Urothelium cell line (cell line): Measurements from ENCODE around the gene PTGER3.
"Not testable (repeated sequence)": the region's sequence is repeated elsewhere in the genome, so short reads cannot be mapped to it uniquely, and the experiment has no call there.

Experiments used
- DNase-seq: peaks from one replicate; pipeline ENCODE4 v3.0.0; 2011; ENCODE audit warnings: low spot score, mixed read lengths
- FAIRE-seq: peaks from 2 replicates; lab custom pipeline; 2011; peaks lifted over from hg19 to GRCh38; lab: Jason Lieb, UNC

The PTGER3 gene

DNA sequence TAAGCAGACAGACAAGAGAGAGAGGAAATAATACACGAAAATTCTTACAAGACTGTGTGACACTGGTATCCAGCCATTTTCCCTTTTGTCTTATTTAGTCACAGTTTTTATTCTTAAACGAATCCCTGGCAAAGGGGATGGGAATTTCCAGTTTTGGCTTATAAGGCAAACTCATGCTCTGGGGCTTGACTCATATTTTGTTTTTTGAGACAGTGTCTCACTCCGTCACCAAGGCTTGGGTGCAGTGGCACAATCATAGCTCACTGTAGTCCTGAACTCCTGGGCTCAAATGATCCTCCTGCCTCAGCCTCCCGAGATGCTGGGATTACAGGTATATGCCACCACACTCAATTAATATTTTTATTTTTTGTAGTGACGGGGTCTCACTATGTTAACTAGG is 31.9 kb downstream of the PTGER3 start:
- FAIRE-seq (no peak), DNase-seq (no peak)

GRCh38 chr1:71014178-71014579 is 33.4 kb downstream of the PTGER3 start:
- DNase-seq (no peak), FAIRE-seq (no peak)

GRCh38 chr1:71002709-71003475 is 44.7 kb downstream of the PTGER3 start:
- DNase-seq = no peak
- no peak for FAIRE-seq

DNA sequence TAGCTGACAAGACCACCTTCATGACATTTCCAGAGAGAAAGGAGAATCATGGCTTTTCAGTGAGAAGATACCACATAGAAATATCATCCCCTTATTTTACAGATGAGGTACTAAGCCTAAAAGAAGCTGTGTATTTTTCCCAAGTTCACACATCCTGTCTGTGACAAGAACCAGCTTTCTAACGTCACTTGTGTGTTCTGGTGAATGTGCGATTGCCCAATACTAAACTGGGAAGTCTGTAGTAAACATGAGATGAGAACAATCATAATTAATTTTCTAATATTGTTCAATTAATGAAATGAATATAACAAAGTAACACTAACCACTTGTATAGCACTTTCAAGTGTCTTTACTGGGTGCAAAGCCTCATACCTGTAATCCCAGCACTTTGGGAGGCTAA is 46.0 kb downstream of the PTGER3 start:
- DNase-seq (no peak), FAIRE-seq (no peak)

- FAIRE-seq (no peak), DNase-seq (no peak)
Observed at GRCh38 chr1:70997793-70998192, 49.8 kb downstream of the PTGER3 start.

DNA sequence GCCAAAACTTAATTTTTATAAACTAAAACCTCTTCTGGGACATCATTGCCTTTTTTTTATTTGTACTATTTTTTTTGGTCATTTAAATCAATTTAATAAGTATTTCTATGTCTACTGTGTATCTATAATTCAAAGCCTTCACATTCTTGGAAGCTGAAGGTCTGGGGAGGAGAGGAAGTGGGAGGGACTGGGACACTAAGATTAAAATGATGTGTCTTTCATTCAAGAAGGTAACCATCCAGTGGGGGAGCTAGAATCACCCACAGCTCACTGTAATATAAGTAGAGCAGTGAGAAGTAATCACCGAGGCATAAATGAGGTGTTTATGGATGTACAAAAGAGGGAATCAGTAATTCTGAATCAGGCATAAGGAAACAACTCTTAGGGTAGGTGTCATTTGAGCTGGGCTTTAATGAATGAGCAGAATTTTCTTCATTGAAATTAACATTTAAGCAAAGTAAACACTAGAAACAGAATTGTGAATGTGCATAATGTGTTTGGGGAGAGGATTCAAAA is 52.8 kb downstream of the PTGER3 start:
- DNase-seq (no peak), FAIRE-seq (no peak)

DNA sequence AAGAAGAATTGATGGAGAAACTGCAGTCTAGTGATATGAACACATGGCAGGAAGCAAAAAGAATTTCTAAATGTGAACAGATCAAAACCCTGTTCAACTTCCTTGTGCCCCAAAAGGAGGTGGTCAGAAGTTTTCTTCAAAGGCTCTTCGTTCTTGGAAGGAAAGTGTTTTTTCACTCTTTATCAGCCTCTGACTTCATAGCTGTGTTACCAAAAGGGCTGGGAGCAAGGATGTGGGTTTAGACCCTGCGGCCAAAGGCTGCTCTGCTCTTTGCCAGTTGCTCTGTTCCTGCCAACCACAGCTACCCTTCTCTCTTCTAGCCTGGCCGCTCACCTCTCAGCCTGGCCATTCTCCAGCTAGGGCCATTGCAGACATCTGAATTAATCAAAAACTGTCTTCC is 53.8 kb downstream of the PTGER3 start:
- no peak for DNase-seq
- no peak for FAIRE-seq

DNA sequence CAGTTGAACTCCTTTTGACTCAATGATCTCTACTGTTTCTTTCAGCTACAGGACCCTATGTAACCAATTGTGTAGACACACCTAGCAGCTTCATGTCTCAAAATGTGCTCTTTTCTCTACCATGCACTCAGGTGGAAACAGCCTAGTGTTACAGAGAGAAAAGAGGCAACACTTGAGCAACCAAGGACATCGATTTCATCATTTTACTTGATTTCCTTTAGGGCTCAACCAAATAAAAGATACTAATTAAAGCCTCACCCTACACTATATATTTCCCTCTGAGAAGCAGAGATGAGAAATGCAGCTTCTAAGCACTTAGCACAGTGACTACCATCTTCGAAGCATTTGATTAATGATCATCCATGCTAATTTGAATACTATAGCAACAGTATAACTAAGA is 55.1 kb downstream of the PTGER3 start:
- FAIRE-seq (no peak), DNase-seq (no peak)

GRCh38 chr1:70990469-70991253 is 57.0 kb downstream of the PTGER3 start:
- DNase-seq (no peak), FAIRE-seq (no peak)

DNA sequence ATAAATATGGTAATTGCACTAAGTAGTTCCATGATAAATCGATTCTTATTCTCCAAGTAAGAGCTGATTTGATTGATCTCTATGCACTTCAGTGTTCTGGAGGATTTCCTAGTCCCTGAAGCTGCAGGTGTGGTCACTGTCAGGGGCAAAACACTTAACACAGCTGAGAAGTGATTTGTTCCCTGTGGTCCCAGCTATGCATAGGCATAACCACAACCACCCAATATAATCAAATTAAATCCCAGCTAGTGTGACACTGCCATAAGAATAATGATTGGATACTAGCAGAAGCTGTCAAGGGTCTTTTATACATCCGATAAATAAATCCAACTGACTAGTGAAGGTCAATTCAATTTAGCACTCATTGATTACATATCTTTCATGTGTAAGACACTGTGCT is 60.1 kb downstream of the PTGER3 start:
- FAIRE-seq (no peak), DNase-seq (no peak)

DNA sequence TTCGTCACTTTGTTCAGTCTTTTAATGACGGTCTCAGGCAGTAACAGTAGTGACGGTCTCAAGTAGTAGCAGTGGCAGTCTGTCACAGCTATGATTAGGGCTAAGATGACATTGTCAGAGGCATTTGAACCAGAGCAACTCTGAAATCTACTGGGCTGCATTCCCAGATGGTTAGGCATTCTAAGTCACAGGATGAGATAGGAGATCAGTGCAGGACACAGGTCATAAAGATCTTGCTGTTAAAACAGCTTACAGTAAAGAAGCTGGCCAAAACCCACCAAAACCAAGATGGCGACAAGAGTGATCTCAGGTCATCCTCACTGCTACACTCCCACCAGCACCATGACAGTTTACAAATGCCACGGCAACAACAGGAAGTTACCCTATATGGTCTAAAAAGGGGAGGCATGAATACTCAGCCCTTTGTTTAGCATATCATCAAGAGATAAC is 61.8 kb downstream of the PTGER3 start:
- not testable (repeated sequence) for FAIRE-seq

DNA sequence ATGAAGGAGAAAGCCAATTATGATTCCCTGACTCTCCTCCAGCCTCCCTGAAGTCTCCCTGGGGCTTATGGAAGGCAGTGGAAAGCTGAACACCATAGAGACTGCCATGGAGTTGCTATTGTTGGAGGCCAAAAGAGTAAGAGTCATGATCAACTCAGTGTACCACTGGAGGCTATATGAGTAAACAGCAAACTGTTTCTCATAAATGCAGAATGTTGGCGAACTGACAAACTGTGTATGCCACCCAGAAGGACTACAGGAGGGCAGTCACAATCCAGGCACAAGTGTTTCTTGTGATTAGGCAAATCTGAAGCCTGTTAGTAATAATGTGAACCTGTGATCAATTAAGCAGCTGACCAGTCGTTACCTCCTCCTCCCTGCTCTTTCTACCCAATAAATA is 62.3 kb downstream of the PTGER3 start:
- FAIRE-seq, DNase-seq: not testable (repeated sequence)

More for the DNA sequence above, 61.8 kb downstream of the PTGER3 start:
- DNase-seq = not testable (repeated sequence)

DNA sequence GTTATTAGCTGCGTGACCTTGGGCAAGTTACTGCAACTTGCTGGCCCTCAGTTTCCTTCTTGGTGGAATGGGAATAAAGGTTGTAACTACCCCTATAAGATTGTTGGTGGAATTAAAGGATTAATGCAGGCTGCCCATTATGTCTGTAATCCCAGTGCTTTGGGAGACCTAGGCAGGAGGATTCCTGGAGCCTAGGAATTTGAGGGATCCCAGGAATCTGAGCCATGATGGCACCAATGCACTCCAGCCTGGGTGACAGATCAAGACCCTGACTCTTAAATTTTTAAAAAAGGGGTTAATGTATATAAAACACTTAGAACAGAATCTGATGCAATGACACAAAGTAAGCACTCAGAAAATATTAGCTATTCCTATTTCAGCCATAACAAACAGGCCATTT is 67.3 kb downstream of the PTGER3 start:
- no peak for DNase-seq
- no peak for FAIRE-seq

DNA sequence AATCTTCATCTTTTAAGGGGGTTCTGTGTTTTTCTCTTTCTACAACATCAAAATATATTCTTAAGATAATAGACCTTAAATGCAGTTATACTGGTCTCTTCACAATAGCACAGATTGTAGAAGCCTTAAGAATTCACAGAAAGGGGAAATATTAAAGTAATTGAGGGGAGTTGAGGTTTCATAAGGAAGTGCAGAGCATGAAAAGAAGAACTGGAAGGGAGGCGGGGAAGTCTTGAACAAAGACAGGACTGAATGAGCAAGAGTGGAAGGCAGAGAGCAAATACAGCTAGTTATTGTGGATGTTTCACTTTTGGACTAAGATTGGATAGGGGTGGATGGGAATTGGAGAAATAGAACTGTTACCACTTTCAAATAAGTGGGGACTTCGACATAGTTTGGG is 67.7 kb downstream of the PTGER3 start:
- no peak for FAIRE-seq
- DNase-seq = no peak

DNA sequence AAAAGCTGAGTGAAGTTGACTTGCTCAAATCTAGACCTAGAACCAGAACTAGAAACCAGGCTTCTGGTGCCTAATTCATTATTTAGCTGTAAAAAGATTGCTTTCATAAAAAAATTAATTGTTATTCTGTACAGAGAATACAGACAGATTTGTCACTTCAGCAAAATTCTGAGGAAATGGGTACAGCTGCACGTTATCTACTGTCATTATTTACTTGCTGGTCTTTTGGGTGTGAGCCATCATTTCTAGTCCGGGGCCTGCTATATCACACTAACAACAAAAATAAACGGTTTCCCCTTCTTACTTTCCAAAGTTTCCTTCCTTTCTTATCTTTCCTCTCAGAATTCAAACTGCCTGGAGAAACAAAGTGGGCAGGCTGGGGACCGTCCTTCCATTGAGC is 68.3 kb downstream of the PTGER3 start:
- DNase-seq = no peak
- FAIRE-seq = no peak

DNA sequence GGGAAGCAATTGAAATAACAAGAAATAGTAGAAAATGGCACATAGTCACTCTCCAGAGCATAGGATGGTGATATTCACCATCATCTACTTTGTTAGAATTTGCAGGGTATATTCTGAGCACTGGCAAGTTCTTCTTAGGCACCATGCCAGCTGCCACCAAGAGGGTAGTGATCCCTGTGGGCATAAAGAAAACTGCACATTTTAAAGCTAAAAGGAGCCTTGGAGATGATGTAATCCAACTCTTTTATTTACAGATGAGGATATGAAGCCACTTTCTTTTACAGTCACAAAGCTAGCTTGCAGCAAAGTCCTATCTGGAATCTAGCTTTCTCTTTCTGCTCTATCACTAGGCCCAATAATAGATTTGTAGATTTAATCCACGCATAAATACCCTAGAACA is 69.0 kb downstream of the PTGER3 start:
- DNase-seq = no peak

DNA sequence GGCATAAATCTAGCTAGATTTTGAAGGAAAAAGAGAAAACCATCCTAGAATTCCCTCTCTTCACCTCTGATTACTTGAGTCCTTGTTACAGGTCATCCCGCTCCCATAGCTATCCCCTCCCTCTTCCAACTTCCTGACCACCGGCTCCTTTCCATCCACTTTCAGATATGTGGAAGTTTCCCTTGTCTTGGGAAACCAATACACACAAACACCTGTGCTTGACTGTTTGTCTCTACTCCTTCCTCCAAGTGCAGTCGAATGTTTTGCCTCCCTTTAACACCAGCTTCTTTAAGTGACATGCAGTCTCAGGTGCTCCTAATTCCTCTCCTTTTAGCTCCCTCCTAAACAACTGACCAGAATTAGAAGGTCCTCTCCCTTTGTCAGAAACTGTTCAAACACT is 70.0 kb downstream of the PTGER3 start:
- FAIRE-seq (no peak), DNase-seq (no peak)

More for the DNA sequence above, 69.0 kb downstream of the PTGER3 start:
- FAIRE-seq = no peak

- FAIRE-seq = no peak
- DNase-seq = no peak
Observed at GRCh38 chr1:70977041-70977440, 70.6 kb downstream of the PTGER3 start.

- FAIRE-seq = no peak
- DNase-seq = no peak
Observed at GRCh38 chr1:70973754-70974153, 73.9 kb downstream of the PTGER3 start.

DNA sequence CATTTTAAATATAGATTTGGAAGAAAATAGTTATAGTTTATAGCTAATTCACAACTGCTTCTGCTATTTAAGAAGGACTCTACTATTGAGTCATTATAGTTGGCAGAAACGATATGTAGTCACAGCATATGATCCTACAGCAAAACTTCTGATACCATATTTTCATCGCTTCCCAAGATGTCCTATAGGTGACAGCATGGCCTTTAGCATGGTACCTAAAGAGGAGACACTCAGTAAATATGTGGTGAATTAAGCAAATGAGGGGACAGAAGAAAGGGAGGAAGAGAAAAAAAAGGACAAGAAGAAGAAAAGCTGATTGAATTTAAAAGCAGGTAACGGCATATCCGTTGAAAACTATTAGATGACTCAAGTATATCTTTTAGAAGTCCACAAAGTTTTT is 77.2 kb downstream of the PTGER3 start:
- DNase-seq (no peak), FAIRE-seq (no peak)

GRCh38 chr1:70966018-70966638 is 81.5 kb downstream of the PTGER3 start:
- FAIRE-seq (no peak), DNase-seq (no peak)
